IMR-90 (cell line): Measurements from ENCODE around the gene HGF. TPM values are rescaled to one million over a fixed set of nuclear protein-coding genes. Genes with fewer than 3 reads are reported as not detected.

Experiments
- ATAC-seq: fragments of 200-7000 bp; cut with Tn5 transposase; 2 replicates; pipeline ENCODE4 v1.9.1; 2020; ENCODE audit warnings: low read depth, mild to moderate bottlenecking, moderate library complexity
- BruUV-seq: library from RNA; stranded (reverse); fragments of 400-500 nt; replicated peaks from 2 replicates; lab custom pipeline; 2021; lab: Mats Ljungman, UMichigan
- CTCF ChIA-PET: fragments of 300-600 bp; formaldehyde crosslinking; extraction: SDS; loops from one replicate; lab custom pipeline; 2021; ENCODE audit warnings: antibody characterized with exemption; lab: Yijun Ruan, JAX
- POLR2A ChIA-PET: fragments of 300-600 bp; sonication (Branson Sonifier 250); formaldehyde crosslinking; loops from one replicate; lab custom pipeline; 2022; ENCODE audit warnings: antibody characterized with exemption; ENCODE audit not compliant: unreplicated experiment; lab: Charles Lee
- DNase-seq: peaks from one replicate; pipeline ENCODE4 v3.0.0; 2013
- H2AFZ ChIP-seq: replicated peaks from 2 replicates; pipeline ENCODE3; 2013; ENCODE audit warnings: low read length, mild to moderate bottlenecking; ENCODE audit not compliant: poor library complexity
- H2AK5ac ChIP-seq: 2 replicates; pipeline ENCODE4 v1.6.1; 2013; ENCODE audit warnings: low read depth, low read length, inconsistent platforms
- H2AK9ac ChIP-seq: replicated peaks from 2 replicates; pipeline ENCODE3; 2013; ENCODE audit warnings: mild to moderate bottlenecking, low read depth, low read length, moderate library complexity; ENCODE audit not compliant: poor library complexity
- H2BK120ac ChIP-seq: 2 replicates; pipeline ENCODE4 v1.6.1; 2013; ENCODE audit warnings: low read depth, low read length, inconsistent platforms
- H2BK15ac ChIP-seq: 3 replicates; pipeline ENCODE4 v1.6.1; 2013; ENCODE audit warnings: low read depth, low read length, inconsistent platforms
- H2BK20ac ChIP-seq: 2 replicates; pipeline ENCODE4 v1.6.1; 2013; ENCODE audit warnings: low read depth, mild to moderate bottlenecking, inconsistent platforms, low read length, moderate library complexity
- H2BK5ac ChIP-seq: 2 replicates; pipeline ENCODE4 v1.6.1; 2013; ENCODE audit warnings: mild to moderate bottlenecking, low read depth, low read length, inconsistent platforms; ENCODE audit not compliant: poor library complexity, severe bottlenecking
- H3K14ac ChIP-seq: replicated peaks from 2 replicates; pipeline ENCODE4 v1.6.1; 2013; ENCODE audit warnings: low read depth, low read length, inconsistent platforms
- H3K18ac ChIP-seq: 2 replicates; pipeline ENCODE4 v1.6.1; 2013; ENCODE audit warnings: low read depth, low read length, control low read depth
- H3K23ac ChIP-seq: 2 replicates; pipeline ENCODE4 v1.6.1; 2013; ENCODE audit warnings: low read depth, low read length, inconsistent platforms
- H3K27ac ChIP-seq: 2 replicates; pipeline ENCODE4 v1.5.1; 2013; ENCODE audit warnings: mild to moderate bottlenecking, control low read depth, low read length; ENCODE audit not compliant: insufficient read depth
- H3K27me3 ChIP-seq: 2 replicates; pipeline ENCODE4 v1.6.1; 2013; ENCODE audit warnings: low read length; ENCODE audit not compliant: control insufficient read depth, insufficient read depth
- H3K36me3 ChIP-seq: 2 replicates; pipeline ENCODE4 v1.6.1; 2013; ENCODE audit warnings: low read length, mixed read lengths; ENCODE audit not compliant: control insufficient read depth, insufficient read depth
- H3K4ac ChIP-seq: 2 replicates; pipeline ENCODE4 v1.6.1; 2013; ENCODE audit warnings: low read depth, low read length, inconsistent platforms
- H3K4me1 ChIP-seq: 2 replicates; pipeline ENCODE4 v1.6.1; 2013; ENCODE audit warnings: low read length, mixed read lengths; ENCODE audit not compliant: control insufficient read depth, insufficient read depth
- H3K4me2 ChIP-seq: 2 replicates; pipeline ENCODE4 v1.6.1; 2013; ENCODE audit warnings: low read depth, mild to moderate bottlenecking, control low read depth, low read length, moderate library complexity
- H3K4me3 ChIP-seq: 2 replicates; pipeline ENCODE4 v1.5.1; 2013; ENCODE audit warnings: low read depth, mild to moderate bottlenecking, control low read depth, low read length, moderate library complexity; ENCODE audit not compliant: insufficient read depth
- H3K56ac ChIP-seq: 2 replicates; pipeline ENCODE4 v1.6.1; 2013; ENCODE audit warnings: low read length, inconsistent platforms; ENCODE audit not compliant: insufficient read depth; ENCODE audit errors: extremely low read depth
- H3K79me1 ChIP-seq, 2 experiments: 2 replicates each; pipeline ENCODE4 v1.6.1; 2013; ENCODE audit warnings: low read length in 2 of 2, inconsistent platforms in 1 of 2, low read depth in 1 of 2
- H3K9ac ChIP-seq: 2 replicates; pipeline ENCODE4 v1.6.1; 2013; ENCODE audit warnings: low read depth, low read length, control low read depth
- H3K9me1 ChIP-seq: 2 replicates; pipeline ENCODE4 v1.6.1; 2013; ENCODE audit warnings: low read length, inconsistent platforms; ENCODE audit not compliant: insufficient read depth
- H3K9me3 ChIP-seq: 2 replicates; pipeline ENCODE4 v1.6.1; 2013; ENCODE audit warnings: low read length; ENCODE audit not compliant: control insufficient read depth, insufficient read depth
- H4K20me1 ChIP-seq: 2 replicates; pipeline ENCODE4 v1.6.1; 2013; ENCODE audit warnings: low read length, inconsistent platforms; ENCODE audit not compliant: insufficient read depth
- H4K5ac ChIP-seq: 2 replicates; pipeline ENCODE4 v1.6.1; 2013; ENCODE audit warnings: mild to moderate bottlenecking, low read depth, low read length, control low read depth
- H4K8ac ChIP-seq, 2 experiments: 2 replicates each; pipeline ENCODE4 v1.6.1; 2013; ENCODE audit warnings: low read depth in 2 of 2, low read length in 2 of 2, control low read depth in 1 of 2, inconsistent platforms in 1 of 2
- H4K91ac ChIP-seq: 2 replicates; pipeline ENCODE4 v1.6.1; 2013; ENCODE audit warnings: low read depth, low read length, inconsistent platforms; ENCODE audit not compliant: insufficient read depth
- BHLHE40 ChIP-seq: fragments of 150-350 bp; IDR thresholded peaks from 2 replicates; pipeline ENCODE4 v1.6.1; 2016; ENCODE audit warnings: mild to moderate bottlenecking, low read depth, low read length
- CEBPB ChIP-seq: IDR thresholded peaks from 2 replicates; pipeline ENCODE4 v1.6.1; 2012; ENCODE audit warnings: low read depth, low read length, improper control_type of control experiment
- ELK1 ChIP-seq: fragments of 150-350 bp; IDR thresholded peaks from 2 replicates; pipeline ENCODE4 v1.6.1; 2016; ENCODE audit warnings: low read depth, mild to moderate bottlenecking, low read length, moderate library complexity, borderline replicate concordance
- MAZ ChIP-seq: IDR thresholded peaks from 2 replicates; pipeline ENCODE4 v1.6.1; 2012; ENCODE audit warnings: low read depth, mild to moderate bottlenecking, low read length, improper control_type of control experiment, moderate library complexity, borderline replicate concordance
- POLR2A ChIP-seq: IDR thresholded peaks from 2 replicates; pipeline ENCODE4 v1.6.1; 2012; ENCODE audit warnings: mild to moderate bottlenecking, low read depth, low read length
- RAD21 ChIP-seq: IDR thresholded peaks from 2 replicates; pipeline ENCODE4 v1.6.1; 2012; ENCODE audit warnings: low read length, improper control_type of control experiment
- USF2 ChIP-seq: fragments of 150-350 bp; IDR thresholded peaks from 2 replicates; pipeline ENCODE4 v1.6.1; 2017; ENCODE audit warnings: mild to moderate bottlenecking, antibody characterized with exemption, low read length, low read depth
- WGBS, 2 experiments: methylation state at CpG; one replicate each; pipeline versions ENCODE4 v1.1.5 to v1.1.7; 2013; ENCODE audit warnings: missing lambda C conversion rate in 2 of 2; ENCODE audit not compliant: insufficient read length in 1 of 2; ENCODE audit errors: extremely low coverage in 2 of 2; 5-methylcytosine and 5-hydroxymethylcytosine counted together
- dilution Hi-C: fragments of 300-500 bp; cut with HindIII; formaldehyde crosslinking; loops from one replicate; pipeline ENCODE4 v1.14.3; 2018; ENCODE audit warnings: low sequenced_read_pairs; ENCODE audit not compliant: unreplicated experiment
- in situ Hi-C: fragments of 300-500 bp; cut with MboI; formaldehyde crosslinking; loops from 3 replicates; pipeline ENCODE4 v1.14.3; 2019; ENCODE audit warnings: low sequenced_read_pairs, inconsistent platforms, mixed read lengths
- intact Hi-C: fragments of 100-400 bp; cut with micrococcal nuclease; formaldehyde crosslinking; loops from 2 replicates; pipeline ENCODE4 v1.10.0; 2022
- polyA plus RNA-seq, 3 experiments: library from polyadenylated mRNA; depleted of rRNA; stranded (reverse); fragments of >200 nt; gene quantifications; 2 replicates each; pipeline ENCODE4 v1.2.3, GENCODE V29; 2012; ENCODE audit warnings: low replicate concordance in 1 of 3
- total RNA-seq: library from RNA; depleted of rRNA; stranded (reverse); fragments of >200 nt; gene quantifications from 2 replicates; pipeline ENCODE4 v1.2.3, GENCODE V29; 2012

Gene HGF
- total and polyA plus RNA-seq, 2 of the 4 experiments (the other 2 are of a cell fraction) = 16.8 to 50.9 TPM

- Histone ChIP-seq H2BK5ac (peak overlapping the region; percentile 61), H3K4me2 (peak overlapping the region; percentile 60), H3K56ac (no peak overlapping the region), H2BK15ac (peak overlapping the region; percentile 9; the same call in 1 of the 3 replicates), H3K79me1 (peaks cover 16 to 24% of the 10 kb centered on the region in 2 experiments), H4K91ac (peak overlapping the region; percentile 34), H3K36me3 (peaks cover 3% of the 10 kb centered on the region; the same call in 1 of the 2 replicates), H3K9me1 (peaks cover 6% of the 10 kb centered on the region; the same call in 1 of the 2 replicates), H2BK20ac (peak overlapping the region; percentile 47; the same call in 1 of the 2 replicates), H3K23ac (peak overlapping the region; percentile 63), H2BK120ac (peak overlapping the region; percentile 70), H3K4me1 (peaks cover 6% of the 10 kb centered on the region), H4K8ac (peak overlapping the region; percentile 12 to 58; a peak in 2 of 4 replicates), H3K4ac (peak overlapping the region; percentile 61), H2AFZ (no peak overlapping the region), H4K5ac (peak overlapping the region; percentile 21; the same call in 1 of the 2 replicates), H2AK5ac (peak overlapping the region; percentile 21; the same call in 1 of the 2 replicates), H3K27ac (peak overlapping the region; percentile 67), H3K9me3 (no peaks in the 10 kb centered on the region), H4K20me1 (no peaks in the 10 kb centered on the region), H2AK9ac (no peak overlapping the region), H3K9ac (peak overlapping the region; percentile 71), H3K27me3 (no peaks in the 10 kb centered on the region), H3K18ac (peak overlapping the region; percentile 17; the same call in 1 of the 2 replicates), H3K14ac (peak overlapping the region; percentile 70), H3K4me3 (peak overlapping the region; percentile 53)
- dilution Hi-C loops = no loop called here
- peak; percentile 19; the same call in 1 of the 2 replicates for ATAC-seq
- 20% methylated on average over 4 of the region's 5 CpGs; no CpG with 5 or more reads in 1 of the 2 experiments for WGBS, 2 experiments
- ChIA-PET POLR2A (no interaction called here), CTCF (interaction anchor here (0.6 to 1.1 kb wide), 3 partner anchors 79 to 267 kb away, joined by 3 to 4 read pairs (median 3); no protein-coding TSS in a partner anchor)
- peak; percentile 50 for DNase-seq
- no peak for TF ChIP-seq BHLHE40
- TF ChIP-seq POLR2A = no peak
- TF ChIP-seq USF2 = no peak
- TF ChIP-seq MAZ = no peak
- TF ChIP-seq RAD21 = no peak
- TF ChIP-seq CEBPB = no peak
- no peak for TF ChIP-seq ELK1
- intact Hi-C loops = loop anchor here (2.0 to 5.0 kb wide), 3 partner anchors 41 to 249 kb away; no protein-coding TSS in a partner anchor
- in situ Hi-C loops = no loop called here
- no TSS peak for BruUV-seq
Observed at GRCh38 chr7:81767926-81768325, 1.9 kb downstream of the HGF start.
